ENCODE results near the gene INO80.

DNA sequence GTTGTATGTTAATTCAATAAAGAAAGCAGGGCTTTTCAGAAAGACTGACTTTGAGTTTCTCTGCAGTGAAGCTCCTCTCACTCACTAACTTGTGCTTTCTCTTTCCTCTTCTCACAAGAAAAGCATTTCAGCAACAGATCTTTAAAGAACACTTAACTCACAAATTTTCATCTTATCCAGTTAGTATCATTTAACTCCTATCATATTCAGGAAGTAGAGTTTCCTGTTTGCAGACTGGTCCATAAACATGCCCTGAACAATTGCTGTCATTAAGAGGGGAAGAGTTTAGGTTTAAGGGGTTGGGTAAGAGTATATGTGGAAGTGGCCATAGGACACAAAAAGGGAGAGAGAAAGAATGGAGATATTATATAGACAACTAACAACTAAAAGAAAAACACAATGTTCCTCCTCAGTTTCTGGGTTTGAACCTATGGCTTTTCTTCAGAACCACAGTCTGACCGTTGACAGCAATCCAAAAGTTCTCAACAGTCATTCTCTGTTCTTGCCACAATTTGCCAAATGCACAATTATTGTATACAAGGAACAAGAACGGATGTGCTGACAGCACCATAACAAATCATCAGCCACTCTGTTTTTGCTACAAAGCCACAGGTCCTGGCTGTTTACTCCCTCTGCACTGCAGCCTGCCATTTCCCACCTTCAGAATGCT is 98.9 kb downstream of the INO80 start:
- TF ChIP-seq, protein P1, sequence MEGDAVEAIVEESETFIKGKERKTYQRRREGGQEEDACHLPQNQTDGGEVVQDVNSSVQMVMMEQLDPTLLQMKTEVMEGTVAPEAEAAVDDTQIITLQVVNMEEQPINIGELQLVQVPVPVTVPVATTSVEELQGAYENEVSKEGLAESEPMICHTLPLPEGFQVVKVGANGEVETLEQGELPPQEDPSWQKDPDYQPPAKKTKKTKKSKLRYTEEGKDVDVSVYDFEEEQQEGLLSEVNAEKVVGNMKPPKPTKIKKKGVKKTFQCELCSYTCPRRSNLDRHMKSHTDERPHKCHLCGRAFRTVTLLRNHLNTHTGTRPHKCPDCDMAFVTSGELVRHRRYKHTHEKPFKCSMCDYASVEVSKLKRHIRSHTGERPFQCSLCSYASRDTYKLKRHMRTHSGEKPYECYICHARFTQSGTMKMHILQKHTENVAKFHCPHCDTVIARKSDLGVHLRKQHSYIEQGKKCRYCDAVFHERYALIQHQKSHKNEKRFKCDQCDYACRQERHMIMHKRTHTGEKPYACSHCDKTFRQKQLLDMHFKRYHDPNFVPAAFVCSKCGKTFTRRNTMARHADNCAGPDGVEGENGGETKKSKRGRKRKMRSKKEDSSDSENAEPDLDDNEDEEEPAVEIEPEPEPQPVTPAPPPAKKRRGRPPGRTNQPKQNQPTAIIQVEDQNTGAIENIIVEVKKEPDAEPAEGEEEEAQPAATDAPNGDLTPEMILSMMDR (IDR thresholded peaks at IDR 0.05), result no peak
- TF ChIP-seq POLR2A (IDR thresholded peaks at IDR 0.05; ENCODE audit: low read depth) (no peak), POLR2AphosphoS5 (IDR thresholded peaks at IDR 0.05) (no peak), EP300 (IDR thresholded peaks at IDR 0.05) (no peak)

Data from esophagus muscularis mucosa (tissue), 4 donors.